ENCODE measurements around the gene PSMB1. TPM values are rescaled to one million over a fixed set of nuclear protein-coding genes. Genes with fewer than 3 reads are reported as not detected.

Gene PSMB1
- total RNA-seq, 1 donor from 2014 or later, result 175 TPM

- TF ChIP-seq, protein P1, sequence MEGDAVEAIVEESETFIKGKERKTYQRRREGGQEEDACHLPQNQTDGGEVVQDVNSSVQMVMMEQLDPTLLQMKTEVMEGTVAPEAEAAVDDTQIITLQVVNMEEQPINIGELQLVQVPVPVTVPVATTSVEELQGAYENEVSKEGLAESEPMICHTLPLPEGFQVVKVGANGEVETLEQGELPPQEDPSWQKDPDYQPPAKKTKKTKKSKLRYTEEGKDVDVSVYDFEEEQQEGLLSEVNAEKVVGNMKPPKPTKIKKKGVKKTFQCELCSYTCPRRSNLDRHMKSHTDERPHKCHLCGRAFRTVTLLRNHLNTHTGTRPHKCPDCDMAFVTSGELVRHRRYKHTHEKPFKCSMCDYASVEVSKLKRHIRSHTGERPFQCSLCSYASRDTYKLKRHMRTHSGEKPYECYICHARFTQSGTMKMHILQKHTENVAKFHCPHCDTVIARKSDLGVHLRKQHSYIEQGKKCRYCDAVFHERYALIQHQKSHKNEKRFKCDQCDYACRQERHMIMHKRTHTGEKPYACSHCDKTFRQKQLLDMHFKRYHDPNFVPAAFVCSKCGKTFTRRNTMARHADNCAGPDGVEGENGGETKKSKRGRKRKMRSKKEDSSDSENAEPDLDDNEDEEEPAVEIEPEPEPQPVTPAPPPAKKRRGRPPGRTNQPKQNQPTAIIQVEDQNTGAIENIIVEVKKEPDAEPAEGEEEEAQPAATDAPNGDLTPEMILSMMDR (conservative IDR thresholded peaks at IDR 0.05), result no peak
- no peak for DNase-seq (ENCODE audit: low read depth, low spot score)
- Mint-ChIP-seq H3K36me3 (ENCODE audit: low read depth) (peaks cover 2% of the 10 kb centered on the region), H3K9me3 (no peaks in the 10 kb centered on the region), H3K27me3 (ENCODE audit: low read depth) (no peaks in the 10 kb centered on the region), H3K4me1 (peaks cover 14% of the 10 kb centered on the region), H3K27ac (ENCODE audit: unreplicated experiment) (no peak overlapping the region), H3K4me3 (no peak overlapping the region)
These were observed 466 bp upstream of the PSMB1 start for GRCh38 chr6:170553534-170554012.

DNA sequence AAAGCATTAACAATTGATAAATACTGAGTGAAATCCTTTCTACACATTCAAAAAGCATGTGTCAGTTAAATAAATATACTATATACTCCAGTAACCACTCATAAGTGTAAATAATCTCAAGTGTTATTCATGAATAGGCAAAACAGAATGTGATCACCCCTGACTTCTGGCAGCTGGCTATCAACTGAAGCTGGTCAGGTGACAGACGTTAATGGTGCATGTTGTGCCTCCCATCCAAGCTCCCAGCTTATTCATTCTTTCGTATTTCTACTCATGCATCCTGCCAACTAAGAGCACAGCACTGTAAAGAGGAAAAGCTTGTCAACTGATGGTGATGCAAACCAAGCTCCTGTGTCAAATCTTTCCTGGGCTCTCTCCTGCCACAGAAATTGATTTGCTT, 7.7 kb downstream of the PSMB1 start:
- Mint-ChIP-seq H3K36me3 (ENCODE audit: low read depth) (peaks cover 2% of the 10 kb centered on the region), H3K4me3 (no peak overlapping the region), H3K27ac (ENCODE audit: unreplicated experiment) (no peak overlapping the region), H3K9me3 (no peaks in the 10 kb centered on the region), H3K27me3 (ENCODE audit: low read depth) (no peaks in the 10 kb centered on the region), H3K4me1 (peaks cover 4% of the 10 kb centered on the region)
- TF ChIP-seq, protein P1 (conservative IDR thresholded peaks at IDR 0.05), result no peak
- no peak for DNase-seq (ENCODE audit: low read depth, low spot score)

DNA sequence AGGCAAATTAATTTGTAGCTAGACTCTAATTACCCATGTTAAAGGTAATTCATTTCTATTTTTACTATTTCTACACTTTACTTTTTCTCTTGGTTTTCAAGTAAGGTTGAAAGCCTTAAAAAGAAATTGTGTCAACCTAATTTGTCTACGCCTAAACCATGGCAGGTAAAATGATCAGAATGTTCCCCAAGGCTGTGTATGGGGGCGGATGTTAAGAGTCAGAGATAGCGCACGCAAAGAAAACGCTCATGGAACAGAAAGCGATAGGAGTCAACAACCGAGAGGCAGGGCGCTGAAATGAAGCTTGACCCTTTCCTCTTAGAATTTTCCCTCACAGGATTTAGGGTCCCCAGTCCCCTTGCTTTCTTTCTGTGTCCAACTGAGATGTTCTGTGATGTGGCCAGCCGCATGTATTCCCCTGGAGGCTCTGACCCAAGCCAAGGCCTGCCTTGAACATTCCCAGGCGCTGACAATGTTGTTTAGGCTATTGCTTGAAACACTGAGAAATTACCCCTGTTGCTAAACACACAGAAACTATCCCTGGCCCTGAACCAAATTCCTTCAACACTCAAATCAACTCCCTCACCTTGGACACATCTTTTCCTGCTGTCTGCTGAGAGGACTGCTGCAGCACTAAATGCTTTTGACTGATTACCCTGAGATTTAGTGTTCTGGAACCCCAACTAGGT, 10.9 kb downstream of the PSMB1 start:
- no peak for DNase-seq (ENCODE audit: low read depth, low spot score)
- H3K4me1 Mint-ChIP-seq, result no peaks in the 10 kb centered on the region
- H3K27ac Mint-ChIP-seq (ENCODE audit: unreplicated experiment), result no peak overlapping the region
- H3K36me3 Mint-ChIP-seq (ENCODE audit: low read depth), result peaks cover 8% of the 10 kb centered on the region
- no peak overlapping the region for H3K4me3 Mint-ChIP-seq
- TF ChIP-seq, protein P1 (conservative IDR thresholded peaks at IDR 0.05), result no peak
- no peaks in the 10 kb centered on the region for H3K27me3 Mint-ChIP-seq (ENCODE audit: low read depth)
- H3K9me3 Mint-ChIP-seq, result no peaks in the 10 kb centered on the region

GRCh38 chr6:170537329-170537728, 15.8 kb downstream of the PSMB1 start:
- TF ChIP-seq, protein P1 (conservative IDR thresholded peaks at IDR 0.05), result no peak
- Mint-ChIP-seq H3K36me3 (ENCODE audit: low read depth) (peaks cover 6% of the 10 kb centered on the region), H3K27me3 (ENCODE audit: low read depth) (no peaks in the 10 kb centered on the region), H3K4me1 (no peaks in the 10 kb centered on the region), H3K9me3 (no peaks in the 10 kb centered on the region), H3K27ac (ENCODE audit: unreplicated experiment) (no peak overlapping the region), H3K4me3 (no peak overlapping the region)
- no peak for DNase-seq (ENCODE audit: low read depth, low spot score)

DNA sequence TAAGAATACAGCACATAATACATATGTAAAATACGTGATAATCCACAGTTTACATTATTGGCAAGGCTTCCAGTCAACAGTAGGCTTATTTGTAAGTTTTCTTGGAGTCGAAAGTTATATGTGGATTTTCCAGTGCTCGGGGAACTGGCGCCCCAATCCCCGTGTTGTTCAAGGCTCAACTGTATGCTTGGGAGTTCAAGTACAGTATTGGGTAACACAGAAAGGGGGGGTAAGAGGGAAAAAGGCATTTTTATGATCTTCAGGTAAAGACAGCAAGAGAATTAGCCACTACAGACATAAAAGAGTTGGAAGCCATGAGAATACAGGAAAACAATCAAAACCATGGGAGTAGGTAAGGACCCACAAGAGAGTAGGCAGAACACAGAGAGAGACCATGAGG, 16.4 kb downstream of the PSMB1 start:
- no peaks in the 10 kb centered on the region for H3K27me3 Mint-ChIP-seq (ENCODE audit: low read depth)
- no peak overlapping the region for H3K4me3 Mint-ChIP-seq
- H3K36me3 Mint-ChIP-seq (ENCODE audit: low read depth), result peaks cover 6% of the 10 kb centered on the region
- no peak overlapping the region for H3K27ac Mint-ChIP-seq (ENCODE audit: unreplicated experiment)
- DNase-seq (ENCODE audit: low read depth, low spot score), result no peak
- H3K9me3 Mint-ChIP-seq, result no peaks in the 10 kb centered on the region
- no peaks in the 10 kb centered on the region for H3K4me1 Mint-ChIP-seq
- TF ChIP-seq, protein P1 (conservative IDR thresholded peaks at IDR 0.05), result no peak
